Coronary artery (tissue), 2 donors: Measurements from ENCODE around the gene OR6F1.
"Not testable (repeated sequence)": the region's sequence is repeated elsewhere in the genome, so short reads cannot be mapped to it uniquely, and the experiment has no call there.

Source experiments
- DNase-seq: peaks from one replicate; pipeline ENCODE4 v3.0.0-alpha.2; 2017; ENCODE audit warnings: low spot score
- H3K27ac ChIP-seq, 2 donors: fragments of 200-600 bp; sonication (generic); one replicate each; pipeline ENCODE4 v1.5.1; 2016 to 2019
- H3K4me3 ChIP-seq: fragments of 200-600 bp; sonication (generic); 2 replicates; pipeline ENCODE4 v1.5.1; 2016; ENCODE audit warnings: mild to moderate bottlenecking, moderate library complexity
- CTCF ChIP-seq: fragments of 200-600 bp; sonication (generic); IDR thresholded peaks from one replicate; pipeline ENCODE4 v1.5.1; 2019; ENCODE audit warnings: antibody characterized with exemption

OR6F1 gene

GRCh38 chr1:247716546-247716945, at the start of gene OR6F1:
TSS of gene OR6F1 (minus strand) at chr1:247716646. CDS start at chr1:247712755, 3,891 bp downstream.
- no peak within 1 kb of the TSS for H3K4me3 ChIP-seq
- no peak within 1 kb of the TSS for H3K27ac ChIP-seq
- no peak for DNase-seq
- no peak for TF ChIP-seq CTCF

DNA sequence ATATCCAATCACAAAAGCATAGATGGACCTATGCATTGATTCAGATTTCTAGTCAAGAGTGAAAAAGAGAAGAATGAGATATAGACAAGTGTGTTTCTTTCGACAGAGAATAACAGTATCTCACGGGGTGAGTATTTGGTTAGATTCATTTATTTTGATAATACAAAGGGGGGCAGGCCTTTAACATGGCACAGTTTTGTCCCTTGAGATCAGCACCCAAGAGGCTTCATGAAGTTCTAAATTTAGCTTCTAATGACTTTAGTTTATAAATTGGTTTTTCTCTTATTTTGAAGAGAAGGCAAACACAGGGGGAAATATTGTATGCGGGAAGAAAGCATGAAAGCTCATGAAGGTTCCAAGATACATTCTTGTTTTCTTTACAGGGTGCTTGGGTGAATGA, 44.0 kb upstream of the OR6F1 start, which contains the start of gene OR1C1:
Gene OR1C1, minus strand, starts transcription at position 101 of the 400 bp plus-strand sequence. CDS start 2,150 bp downstream, outside the sequence.
- TF ChIP-seq CTCF, result no peak
- no peak within 1 kb of the TSS for H3K4me3 ChIP-seq

DNA sequence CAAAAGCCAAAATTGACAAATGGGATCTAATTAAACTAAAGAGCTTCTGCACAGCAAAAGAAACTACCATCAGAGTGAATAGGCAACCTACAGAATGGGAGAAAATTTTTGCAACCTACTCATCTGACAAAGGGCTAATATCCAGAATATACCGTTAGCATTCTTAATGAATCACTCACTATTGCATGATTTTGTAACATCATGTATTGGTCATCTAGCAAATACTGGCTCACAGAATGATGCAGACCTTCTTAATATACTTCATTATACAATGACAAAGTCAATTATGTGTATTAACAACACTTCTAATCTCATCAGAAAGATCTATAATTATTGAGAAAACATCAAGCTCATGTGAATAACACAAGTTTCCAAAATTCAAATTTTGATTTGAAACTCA, 37.9 kb upstream of the OR6F1 start:
- H3K27ac ChIP-seq, DNase-seq, H3K4me3 ChIP-seq: not testable (repeated sequence)

More for the DNA sequence above, 44.0 kb upstream of the OR6F1 start, which contains the start of gene OR1C1:
- DNase-seq, result no peak
- H3K27ac ChIP-seq, result no peak within 1 kb of the TSS

DNA sequence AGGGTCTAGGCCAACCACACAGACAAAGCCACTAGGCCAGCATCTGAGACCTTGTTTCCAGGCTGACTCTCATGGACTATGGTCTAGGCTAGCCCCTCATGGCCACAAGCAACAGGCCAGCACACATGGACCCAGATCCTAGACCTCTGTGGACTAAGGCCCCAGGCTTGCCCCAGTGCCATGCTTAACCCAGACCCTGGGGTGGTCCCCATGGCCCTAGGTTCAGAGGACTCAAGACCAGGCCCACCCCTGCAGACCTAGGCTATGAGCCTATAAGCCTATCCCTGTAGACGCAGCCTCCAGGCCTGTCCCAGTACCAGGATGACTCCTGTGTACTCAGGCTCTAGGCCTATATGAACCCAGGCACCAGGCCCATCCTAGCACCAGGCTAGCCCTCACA, 33.4 kb upstream of the OR6F1 start:
- DNase-seq, result no peak
- TF ChIP-seq CTCF, result no peak
- Histone ChIP-seq H3K27ac (no peak overlapping the region), H3K4me3 (no peak overlapping the region)

DNA sequence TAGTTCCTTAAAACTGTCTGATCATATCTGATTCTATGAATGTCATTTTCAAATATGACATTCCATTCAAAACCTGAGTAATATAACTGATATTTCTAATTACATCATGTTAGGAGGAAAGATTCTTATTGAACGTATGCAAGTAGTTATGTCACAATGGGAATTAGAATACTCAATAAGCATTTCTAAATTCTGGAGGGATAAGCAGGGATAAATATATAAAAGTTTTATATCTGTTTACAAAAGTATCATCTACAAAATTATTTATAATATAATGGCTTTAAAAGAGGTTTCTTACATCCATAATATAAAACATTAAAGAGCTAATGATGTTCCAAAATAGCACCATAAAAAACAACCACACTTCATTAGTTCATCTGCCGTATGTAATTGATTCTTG, 31.6 kb upstream of the OR6F1 start, which contains the start of gene OR14A2:
Gene OR14A2, minus strand, starts transcription at position 101 of the 400 bp plus-strand sequence.
- DNase-seq, result no peak
- Histone ChIP-seq H3K4me3 (no peak within 1 kb of the TSS), H3K27ac (no peak within 1 kb of the TSS)
- no peak for TF ChIP-seq CTCF

DNA sequence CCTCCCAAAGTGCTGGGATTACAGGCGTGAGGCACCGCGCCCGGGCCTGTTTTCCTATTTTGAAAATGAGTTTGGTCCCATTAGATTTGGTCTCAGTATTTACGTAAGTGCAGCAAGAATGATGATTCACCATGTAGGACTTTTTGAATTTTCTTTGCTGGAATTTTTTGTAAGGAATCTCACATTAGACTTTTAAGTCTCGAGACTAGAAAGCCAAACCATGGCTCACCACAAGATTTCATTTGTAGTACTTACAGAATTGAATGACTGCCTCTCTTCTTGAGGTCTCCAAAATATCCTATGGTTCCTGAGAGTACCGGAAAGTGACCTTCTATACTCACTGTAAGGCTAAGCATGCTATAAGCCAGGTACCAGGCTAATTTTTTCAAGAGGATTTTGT, 31.2 kb upstream of the OR6F1 start:
- no peak overlapping the region for H3K4me3 ChIP-seq
- TF ChIP-seq CTCF, result no peak
- no peak overlapping the region for H3K27ac ChIP-seq
- DNase-seq, result no peak

GRCh38 chr1:247746391-247746935, 30.0 kb upstream of the OR6F1 start:
- TF ChIP-seq CTCF, result no peak
- no peak for DNase-seq
- Histone ChIP-seq H3K27ac (no peak overlapping the region), H3K4me3 (no peak overlapping the region)

DNA sequence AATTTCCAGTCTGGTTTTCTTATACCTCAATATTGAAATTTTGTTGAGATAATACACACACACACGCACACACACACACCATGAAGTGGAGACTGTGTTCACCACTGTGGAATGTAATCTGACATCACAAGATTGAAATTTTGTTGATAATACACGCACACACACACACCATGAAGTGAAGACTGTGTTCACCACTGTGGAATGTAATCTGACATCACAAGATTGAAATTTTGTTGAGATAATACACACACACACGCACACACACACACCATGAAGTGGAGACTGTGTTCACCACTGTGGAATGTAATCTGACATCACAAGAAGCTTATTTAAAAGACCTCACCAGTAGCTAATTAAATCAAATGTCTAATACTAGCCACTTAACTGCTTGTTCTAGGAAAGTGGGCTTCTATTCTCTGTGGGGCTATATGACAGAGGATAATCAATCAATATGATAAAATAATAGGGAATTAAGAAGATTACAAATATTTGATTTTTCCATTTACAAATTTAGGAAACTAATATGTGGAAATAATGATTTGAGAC, 25.8 kb upstream of the OR6F1 start:
- not testable (repeated sequence) for H3K27ac ChIP-seq, DNase-seq

More for the DNA sequence above, 25.8 kb upstream of the OR6F1 start:
- not testable (repeated sequence) for H3K4me3 ChIP-seq
